Measurements from ENCODE around the gene STXBP5L. TPM values are rescaled to one million over a fixed set of nuclear protein-coding genes. Genes with fewer than 3 reads are reported as not detected.

The STXBP5L gene
- total RNA-seq (2013; cell fraction: nucleolus; rRNA removed), result not detected in 2 replicates
- total RNA-seq (2014; rRNA removed), result not detected in 2 replicates
- total RNA-seq (2014; rRNA removed; fragmentation: Illumina TruSeq; extraction: Trizol), result not detected in 2 replicates
- total RNA-seq (2021), result not detected in 2 replicates
- polyA plus RNA-seq (2011; ENCODE audit: low read depth), result not detected
- polyA plus RNA-seq (2011; rRNA removed), result not detected in 2 replicates
- polyA plus RNA-seq (2011; cell fraction: cytosol; rRNA removed), result not detected in 2 replicates
- not detected in 2 replicates for polyA plus RNA-seq (2011; cell fraction: nucleus; rRNA removed)
- 0.01 and 0.03 TPM in 2 replicates for polyA plus RNA-seq (2012)
- polyA plus RNA-seq (2014; fragmentation: Illumina TruSeq; extraction: Trizol), result not detected in 2 replicates
- polyA plus RNA-seq (2014; fragmentation: Nextera tagmentation; extraction: Ambion mirVana), result under 1 TPM; under 0.01 to 0.05 TPM
- polyA plus RNA-seq (2014; rRNA removed), result not detected in 2 replicates
- under 1 TPM; 0.03 to 0.08 TPM for polyA plus RNA-seq (2016; fragmentation: Nextera tagmentation; extraction: Ambion mirVana)
- polyA minus RNA-seq (2011; rRNA and poly(A)+ RNA removed), result not detected in 2 replicates
- polyA minus RNA-seq (2011; cell fraction: cytosol; rRNA and poly(A)+ RNA removed), result not detected in 2 replicates
- polyA minus RNA-seq (2011; cell fraction: nucleus; rRNA and poly(A)+ RNA removed), result under 0.01 TPM in 1 of 2 replicates, not detected in the other
- percentile 2 among the genes with signal in this experiment for Bru-seq, nascent RNA
- percentile 1 among the genes with signal in this experiment for BruChase-seq, experiment 1, labeled RNA remaining after a 6-hour chase
- BruChase-seq, experiment 2, labeled RNA remaining after a 2-hour chase, result percentile 2 among the genes with signal in this experiment
- long read RNA-seq, experiment 1, result 0 reads
- long read RNA-seq, experiment 2, partial matches to known transcripts, result 0 of 2 reads
- long read RNA-seq, experiment 2, other reads (novel, unspliced or antisense), result 2 of 2 reads

GRCh38 chr3:120908030-120908794 is at the start of gene STXBP5L:
Gene STXBP5L, plus strand, starts transcription at chr3:120908205. Its CDS starts 1,374 bp downstream, at chr3:120909579.
- H3K79me2 ChIP-seq (ENCODE audit: control insufficient read depth, insufficient read depth, low read length), result no peaks in the 10 kb centered on the region
- POLR2A ChIA-PET, result no interaction called here
- no peaks in the 10 kb centered on the region for H4K20me1 ChIP-seq (ENCODE audit: control insufficient read depth, insufficient read depth)
- CTCF ChIA-PET, result no interaction called here
- no peaks in the 10 kb centered on the region for H3K9me3 ChIP-seq (replicated peaks; ENCODE audit: control insufficient read depth, insufficient read depth, low read length)
- FAIRE-seq (no peak), ATAC-seq (peak; percentile 85), DNase-seq (ENCODE audit: low read depth, low spot score) (no peak)
- RAD21 ChIA-PET (ENCODE audit: unreplicated experiment), result no interaction called here
- in situ Hi-C loops (cut with MboI) (no loop called here), intact Hi-C loops (cut with micrococcal nuclease; ENCODE audit: unreplicated experiment) (no loop called here)
- H3K4me1 ChIP-seq (ENCODE audit: control insufficient read depth, insufficient read depth, low read length), result no peaks in the 10 kb centered on the region
- WGBS (ENCODE audit: insufficient coverage, insufficient replicate concordance, low lambda C conversion rate, missing lambda C conversion rate), result 12% methylated on average over 37 of the region's 83 CpGs
- H2AFZ ChIP-seq (ENCODE audit: control insufficient read depth, low read depth, low read length), result no peak within 1 kb of the TSS
- peaks cover 3 to 7% of the 10 kb centered on the region in 2 experiments; a peak in 2 of 4 replicates for H3K27me3 ChIP-seq (replicated peaks in 1 of 2; ENCODE audit: control insufficient read depth in 2 of 2, insufficient read depth in 2 of 2, low read length in 1 of 2)
- H3K4me2 ChIP-seq (ENCODE audit: control insufficient read depth, insufficient read depth), result peak within 1 kb of the TSS; percentile 38; the same call in 1 of the 2 replicates
- SMC1A ChIA-PET (ENCODE audit: uncharacterized antibody, unreplicated experiment), result no interaction called here
- TF ChIP-seq SUZ12 (IDR thresholded peaks at IDR 0.05; ENCODE audit: unreplicated experiment) (peak; percentile 84), ZBED1 (IDR thresholded peaks at IDR 0.05; ENCODE audit: borderline replicate concordance) (no peak)
- TF ChIP-seq, protein P1, sequence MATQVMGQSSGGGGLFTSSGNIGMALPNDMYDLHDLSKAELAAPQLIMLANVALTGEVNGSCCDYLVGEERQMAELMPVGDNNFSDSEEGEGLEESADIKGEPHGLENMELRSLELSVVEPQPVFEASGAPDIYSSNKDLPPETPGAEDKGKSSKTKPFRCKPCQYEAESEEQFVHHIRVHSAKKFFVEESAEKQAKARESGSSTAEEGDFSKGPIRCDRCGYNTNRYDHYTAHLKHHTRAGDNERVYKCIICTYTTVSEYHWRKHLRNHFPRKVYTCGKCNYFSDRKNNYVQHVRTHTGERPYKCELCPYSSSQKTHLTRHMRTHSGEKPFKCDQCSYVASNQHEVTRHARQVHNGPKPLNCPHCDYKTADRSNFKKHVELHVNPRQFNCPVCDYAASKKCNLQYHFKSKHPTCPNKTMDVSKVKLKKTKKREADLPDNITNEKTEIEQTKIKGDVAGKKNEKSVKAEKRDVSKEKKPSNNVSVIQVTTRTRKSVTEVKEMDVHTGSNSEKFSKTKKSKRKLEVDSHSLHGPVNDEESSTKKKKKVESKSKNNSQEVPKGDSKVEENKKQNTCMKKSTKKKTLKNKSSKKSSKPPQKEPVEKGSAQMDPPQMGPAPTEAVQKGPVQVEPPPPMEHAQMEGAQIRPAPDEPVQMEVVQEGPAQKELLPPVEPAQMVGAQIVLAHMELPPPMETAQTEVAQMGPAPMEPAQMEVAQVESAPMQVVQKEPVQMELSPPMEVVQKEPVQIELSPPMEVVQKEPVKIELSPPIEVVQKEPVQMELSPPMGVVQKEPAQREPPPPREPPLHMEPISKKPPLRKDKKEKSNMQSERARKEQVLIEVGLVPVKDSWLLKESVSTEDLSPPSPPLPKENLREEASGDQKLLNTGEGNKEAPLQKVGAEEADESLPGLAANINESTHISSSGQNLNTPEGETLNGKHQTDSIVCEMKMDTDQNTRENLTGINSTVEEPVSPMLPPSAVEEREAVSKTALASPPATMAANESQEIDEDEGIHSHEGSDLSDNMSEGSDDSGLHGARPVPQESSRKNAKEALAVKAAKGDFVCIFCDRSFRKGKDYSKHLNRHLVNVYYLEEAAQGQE (IDR thresholded peaks at IDR 0.05; ENCODE audit: low read depth, low read length), result peak; percentile 86
- BruUV-seq (replicated peaks), result no TSS peak
- no peak within 1 kb of the TSS for H3K4me3 ChIP-seq
- H3K36me3 ChIP-seq (ENCODE audit: control insufficient read depth in 2 of 2, insufficient read depth in 2 of 2, low read length in 1 of 2), result no peaks in the 10 kb centered on the region
- no peak within 1 kb of the TSS for H3K27ac ChIP-seq (ENCODE audit: control insufficient read depth, insufficient read depth)
- no peak within 1 kb of the TSS for H3K9ac ChIP-seq (ENCODE audit: control insufficient read depth, insufficient read depth, low read length)
